Measurements from ENCODE around the gene ABCC8. TPM values are rescaled to one million over a fixed set of nuclear protein-coding genes. Genes with fewer than 3 reads are reported as not detected.

Gene ABCC8
- total RNA-seq, 2 donors from 2014 or later = 4.1 to 5.1 TPM

DNA sequence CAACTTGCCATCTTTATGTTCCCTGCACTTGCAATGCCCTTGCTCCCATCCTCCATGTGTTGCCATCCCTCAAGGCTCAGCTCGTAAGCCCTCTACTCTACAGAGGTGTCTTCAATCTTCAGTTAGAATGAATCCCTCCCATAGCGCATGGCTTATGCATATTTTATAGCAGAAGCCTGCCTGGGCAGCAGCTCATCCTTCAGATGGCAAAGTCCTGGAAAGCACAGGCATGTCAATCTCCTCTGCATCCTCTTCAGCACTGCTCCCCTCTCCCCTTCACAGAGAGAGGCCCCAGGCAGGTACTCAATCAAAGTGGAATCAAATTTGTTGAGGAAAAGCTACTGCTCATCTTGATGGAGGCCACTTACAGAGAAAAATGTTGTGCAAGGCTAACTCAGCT is 31.1 kb upstream of the ABCC8 start:
- intact Hi-C loops (cut with DNase I, micrococcal nuclease) = loop anchor here in 1 of 2 donors (10.0 kb wide), 1 partner anchor 283 kb away; no protein-coding TSS in a partner anchor
- DNase-seq (no peak), ATAC-seq (no peak)

DNA sequence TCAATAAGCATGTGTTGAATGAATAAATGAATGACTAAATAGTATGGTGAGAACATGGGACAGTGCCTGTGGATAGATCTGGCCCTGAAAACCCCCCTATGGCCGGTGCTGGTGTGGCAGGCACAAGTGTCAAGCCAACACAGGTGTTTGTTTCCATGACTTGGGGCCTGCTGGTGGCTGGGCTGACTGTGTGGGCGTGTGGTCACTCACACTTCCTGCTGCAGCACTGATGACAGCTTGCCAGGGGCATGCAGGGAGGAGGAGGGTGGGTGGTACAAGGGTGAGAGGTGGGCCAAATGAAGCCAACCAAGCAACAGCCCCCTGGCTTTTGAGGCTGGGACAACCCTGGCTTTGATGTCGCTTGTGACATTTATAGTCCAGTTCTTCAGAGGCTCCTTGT is 30.3 kb upstream of the ABCC8 start:
- ATAC-seq = no peak
- no peak for DNase-seq
- intact Hi-C loops (cut with DNase I, micrococcal nuclease) = loop anchor here in 1 of 2 donors (10.0 kb wide), 1 partner anchor 282 kb away; no protein-coding TSS in a partner anchor

DNA sequence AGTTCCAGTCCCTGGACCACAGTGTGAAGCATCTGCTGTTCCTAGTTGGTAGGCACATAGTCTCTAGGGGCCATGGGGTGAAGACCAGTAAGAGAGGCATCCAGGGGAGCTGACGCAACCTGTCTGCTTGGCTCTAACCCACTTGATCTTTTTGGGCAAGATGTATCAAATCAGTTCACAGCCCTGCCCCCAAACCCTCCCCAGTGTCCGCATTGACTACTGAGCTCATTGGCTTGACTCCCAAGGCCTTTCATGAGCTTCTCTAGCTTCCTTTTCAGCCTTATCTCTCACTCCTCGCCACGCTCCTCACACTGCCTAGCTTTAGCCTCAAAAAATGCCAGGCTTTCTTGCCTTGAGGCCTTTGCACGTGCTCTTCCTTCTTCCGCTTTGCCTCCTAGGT is 29.7 kb upstream of the ABCC8 start:
- ATAC-seq (no peak), DNase-seq (no peak)
- intact Hi-C loops (cut with DNase I, micrococcal nuclease) = loop anchor here in 1 of 2 donors (10.0 kb wide), 1 partner anchor 282 kb away; no protein-coding TSS in a partner anchor

DNA sequence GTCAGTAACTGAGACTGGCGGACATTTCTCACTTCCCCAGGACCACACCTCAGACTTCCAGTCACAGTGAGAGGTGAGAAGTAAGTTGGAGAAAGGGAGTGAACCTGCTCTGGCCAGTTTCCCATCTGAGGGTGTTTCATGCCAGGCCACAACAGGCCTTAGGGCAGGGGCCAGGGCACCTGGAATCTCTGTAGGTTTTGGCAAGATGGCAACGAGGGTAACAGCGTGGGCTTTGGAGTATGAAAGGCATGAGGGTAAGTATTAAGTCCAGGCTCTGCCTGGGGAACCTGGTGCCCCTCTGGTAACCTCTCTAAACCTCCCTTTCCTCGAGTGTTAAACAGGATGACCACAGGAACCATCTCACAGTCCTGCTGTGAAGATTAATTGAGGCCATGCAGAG is 28.5 kb upstream of the ABCC8 start:
- DNase-seq (no peak), ATAC-seq (no peak)
- intact Hi-C loops (cut with DNase I, micrococcal nuclease) = loop anchor here in 1 of 2 donors (10.0 kb wide), 1 partner anchor 280 kb away; no protein-coding TSS in a partner anchor

DNA sequence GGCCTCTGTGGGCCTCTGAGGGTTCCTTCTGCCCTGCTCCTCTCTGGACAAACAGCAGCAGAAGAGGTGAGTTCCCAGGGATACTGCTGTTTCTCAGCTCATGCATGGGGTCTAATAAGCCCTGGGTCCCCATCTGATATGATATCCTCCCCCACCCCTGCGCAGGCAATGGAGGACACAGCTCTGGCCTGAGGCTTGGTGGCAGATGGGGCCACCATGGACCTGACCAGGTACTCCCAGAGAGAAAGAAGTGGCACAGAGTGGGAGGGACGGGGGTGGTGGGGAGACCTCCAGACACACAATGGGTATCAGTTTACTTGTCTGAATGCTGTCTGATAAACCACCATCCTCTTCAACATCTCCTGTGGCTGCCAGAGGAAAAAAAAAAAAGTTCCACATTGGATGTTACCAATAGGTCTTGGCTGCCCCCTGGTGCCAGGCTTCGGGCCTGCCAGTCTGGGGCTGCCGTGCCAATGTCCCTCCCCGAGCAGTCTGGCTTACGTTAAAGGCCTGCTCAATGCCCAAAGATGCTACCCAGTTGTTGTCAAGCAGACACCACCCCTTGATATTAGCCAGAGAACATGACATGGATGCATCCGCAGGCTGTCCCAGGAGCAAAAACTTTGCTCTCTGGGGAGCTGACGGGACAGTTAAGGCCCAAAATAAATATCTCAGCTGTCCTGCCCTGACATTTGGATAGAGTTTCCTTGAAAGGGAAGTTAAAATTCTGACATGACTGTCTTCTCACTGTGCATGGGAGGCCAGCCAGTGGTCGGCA is 27.9 kb upstream of the ABCC8 start:
- ATAC-seq (peak; percentile 71), DNase-seq (peak; percentile 69 to 89)
- intact Hi-C loops (cut with DNase I, micrococcal nuclease) = loop anchor here (5.0 to 10.0 kb wide), 2 partner anchors 122 to 280 kb away; no protein-coding TSS in a partner anchor

DNA sequence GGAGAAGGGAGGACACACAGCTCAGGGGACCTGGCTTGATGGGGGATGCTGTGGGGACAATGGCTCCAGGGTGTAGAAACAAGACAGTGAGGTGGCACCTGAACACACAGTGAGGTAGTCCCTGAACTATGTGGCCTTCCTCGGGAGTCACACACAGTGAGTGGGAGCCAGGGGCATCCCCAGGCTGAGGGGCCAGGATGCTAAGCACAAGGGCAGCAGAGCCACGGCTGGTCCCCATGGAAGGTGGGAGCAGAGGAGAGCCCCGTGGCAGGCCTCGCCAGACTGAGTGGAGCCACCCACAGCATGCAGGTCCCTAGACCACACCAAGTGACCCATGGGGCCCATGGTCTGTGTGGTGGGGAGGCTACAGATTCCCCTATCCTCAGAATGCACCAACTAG is 26.0 kb upstream of the ABCC8 start:
- ATAC-seq (no peak), DNase-seq (no peak)
- intact Hi-C loops (cut with DNase I, micrococcal nuclease) = loop anchor here (2.0 to 10.0 kb wide), 3 partner anchors 118 to 278 kb away; no protein-coding TSS in a partner anchor

DNA sequence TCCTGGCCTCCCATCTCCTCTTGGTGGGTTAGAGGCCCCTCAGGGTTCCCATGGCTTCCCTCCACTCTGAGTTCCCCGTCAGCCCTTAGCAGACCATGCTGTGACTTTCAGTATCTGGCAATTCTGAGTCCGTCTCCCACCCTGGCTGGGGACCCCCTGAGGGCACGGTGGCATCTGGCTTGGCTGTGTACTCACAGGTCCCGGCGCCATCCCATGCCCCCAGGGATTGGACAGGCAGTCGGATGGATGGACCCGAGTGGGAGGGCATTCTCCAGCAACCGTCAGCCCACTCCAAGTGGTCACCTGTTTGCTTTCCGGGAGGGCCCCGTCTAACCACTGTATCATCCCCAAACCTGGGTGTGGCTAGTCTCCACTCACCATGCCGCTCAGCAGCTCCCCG is 24.0 kb upstream of the ABCC8 start:
- ATAC-seq (no peak), DNase-seq (no peak)
- intact Hi-C loops (cut with DNase I, micrococcal nuclease) = loop anchor here (5.0 to 10.0 kb wide), 2 partner anchors 118 to 276 kb away; no protein-coding TSS in a partner anchor

DNA sequence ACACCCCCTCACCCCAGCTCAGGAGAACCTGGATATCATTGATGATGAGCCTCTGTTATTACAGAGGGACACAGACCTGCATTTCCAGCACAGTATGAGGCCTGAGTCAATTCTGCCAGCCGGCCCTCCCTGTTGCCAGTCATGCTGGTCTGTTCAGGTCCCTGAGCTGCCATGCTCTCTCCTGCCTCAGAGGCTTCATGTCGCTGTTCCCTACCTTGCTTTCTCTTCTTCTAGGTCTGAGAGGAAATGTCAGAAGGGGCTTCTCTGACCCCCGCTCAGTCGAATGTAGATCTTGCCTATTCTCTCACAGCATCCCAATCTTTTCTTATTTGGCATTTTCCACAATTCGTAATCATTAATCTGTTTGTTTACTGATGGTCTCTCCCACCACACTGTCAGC is 21.8 kb upstream of the ABCC8 start:
- intact Hi-C loops (cut with DNase I, micrococcal nuclease) = no loop called here
- no peak for DNase-seq
- no peak for ATAC-seq

DNA sequence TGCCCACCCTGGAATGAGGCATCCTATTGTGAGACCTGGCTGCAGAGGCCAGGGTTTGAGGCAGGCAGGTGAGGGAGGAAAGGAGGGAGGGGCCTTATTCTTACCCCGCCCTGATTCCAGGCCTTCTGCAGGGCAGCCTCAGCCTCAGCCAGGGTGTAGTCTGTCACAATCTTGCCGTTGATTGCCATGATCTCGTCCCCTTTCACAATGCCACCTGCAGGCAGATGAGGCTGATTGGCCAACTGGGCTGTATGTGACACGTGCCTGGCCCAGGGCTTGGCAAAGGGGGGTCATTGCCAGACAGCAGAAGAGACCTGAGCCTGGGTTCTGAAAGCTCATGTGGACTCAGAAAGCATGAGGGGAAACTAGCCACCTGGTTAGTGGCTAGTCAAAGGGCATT is 21.4 kb upstream of the ABCC8 start:
- ATAC-seq (peak; percentile 63), DNase-seq (peak; percentile 23 to 34)
- intact Hi-C loops (cut with DNase I, micrococcal nuclease) = no loop called here

DNA sequence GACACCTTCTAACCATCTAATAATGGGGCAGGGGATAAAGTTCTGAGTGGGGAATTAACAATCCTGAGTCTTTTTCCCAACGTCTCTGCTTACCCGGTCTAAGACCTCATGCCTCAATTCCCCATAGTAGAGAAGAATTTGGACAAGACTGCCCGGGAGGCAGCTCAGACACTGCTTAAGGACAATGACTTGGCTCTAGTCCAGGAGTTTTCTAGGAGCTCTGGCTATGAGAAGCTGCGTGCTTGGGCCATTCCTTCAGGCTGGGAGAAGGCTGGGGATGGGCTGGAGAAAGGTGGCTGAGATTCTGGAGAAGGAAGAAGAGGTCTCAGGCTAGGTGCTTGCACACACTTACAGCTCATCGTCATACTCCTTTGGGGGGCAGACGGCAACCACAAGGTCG is 19.8 kb upstream of the ABCC8 start:
- no peak for ATAC-seq
- intact Hi-C loops (cut with DNase I, micrococcal nuclease) = no loop called here
- no peak for DNase-seq

DNA sequence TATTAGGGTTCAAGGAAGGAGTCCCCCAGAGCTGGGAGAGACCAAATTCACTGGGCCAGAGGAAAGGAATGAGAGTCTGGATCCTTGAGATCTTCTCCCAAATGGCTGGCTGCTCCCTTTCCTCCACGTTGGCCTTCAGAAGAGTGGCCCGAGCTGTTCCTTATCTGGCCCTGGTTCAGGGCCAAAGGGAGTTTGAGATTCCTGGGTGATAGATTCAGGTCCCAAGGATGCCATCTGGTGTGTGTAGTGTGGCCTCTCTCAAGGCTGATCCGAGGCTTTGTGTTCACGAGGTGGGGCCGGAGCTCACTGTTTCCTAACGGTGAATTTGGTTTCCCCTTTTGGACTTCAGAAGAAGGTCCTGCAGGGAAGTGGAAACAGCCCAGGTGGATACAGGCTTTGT is 17.4 kb upstream of the ABCC8 start:
- ATAC-seq (no peak), DNase-seq (no peak)
- intact Hi-C loops (cut with DNase I, micrococcal nuclease) = no loop called here

DNA sequence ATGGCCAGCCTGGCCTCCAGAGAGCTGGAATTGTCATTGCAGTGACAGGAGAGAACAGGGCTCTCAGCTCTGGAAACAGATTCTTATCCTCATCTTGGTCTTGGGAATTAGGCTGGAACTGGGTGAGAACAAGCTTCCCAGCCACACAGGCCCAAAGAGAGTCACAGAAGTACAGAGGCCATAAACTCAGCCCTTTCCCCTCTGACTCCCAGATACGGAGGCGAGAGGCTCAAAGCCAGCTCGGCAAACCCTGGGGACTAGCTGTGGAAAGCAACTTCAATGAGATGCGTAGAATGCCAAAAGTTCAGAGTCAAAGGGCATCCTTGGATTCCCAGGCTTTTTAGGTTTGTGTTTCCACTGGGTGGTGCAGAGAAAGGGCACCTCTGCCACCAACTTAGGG is 14.3 kb upstream of the ABCC8 start:
- intact Hi-C loops (cut with DNase I, micrococcal nuclease) = no loop called here
- ATAC-seq = no peak
- DNase-seq = no peak

DNA sequence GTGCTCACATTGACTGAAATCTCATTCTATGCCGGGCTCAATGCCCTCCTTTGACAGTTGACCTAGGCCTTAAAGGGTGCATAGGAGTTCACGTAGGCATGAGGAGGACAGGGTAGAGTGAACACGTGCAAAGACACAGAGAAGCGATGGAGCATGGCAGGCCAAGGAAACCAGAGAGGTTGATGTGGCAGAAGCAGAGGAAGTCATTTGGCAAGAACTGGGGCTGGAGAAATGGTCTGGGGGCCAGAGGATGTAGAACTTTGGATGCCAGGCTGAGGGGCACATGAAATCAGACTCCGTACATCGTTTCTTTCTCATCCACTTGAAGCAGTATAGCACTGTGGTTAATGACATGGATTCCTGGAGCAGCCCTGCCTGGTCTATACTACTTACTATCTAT is 13.6 kb upstream of the ABCC8 start:
- ATAC-seq = no peak
- intact Hi-C loops (cut with DNase I, micrococcal nuclease) = no loop called here
- DNase-seq = no peak

DNA sequence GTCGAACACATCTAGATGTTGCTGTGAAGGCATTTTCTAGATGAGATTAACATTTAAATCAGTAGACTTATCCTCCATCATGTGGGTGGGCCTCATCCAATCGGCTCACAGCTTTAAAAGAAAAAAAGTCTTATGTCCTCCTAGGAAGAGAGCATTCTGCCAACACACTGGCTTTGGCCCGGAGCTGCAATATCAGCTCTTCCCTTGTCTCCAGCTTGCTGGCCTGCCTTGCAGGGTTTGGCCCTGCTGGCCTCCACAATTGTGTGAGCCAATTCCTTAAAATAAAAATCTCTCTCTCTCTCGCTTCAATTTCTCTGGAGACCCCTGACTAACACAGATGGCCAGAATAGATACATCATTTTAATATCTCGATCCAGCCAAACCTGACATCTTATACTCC is 13.1 kb upstream of the ABCC8 start:
- intact Hi-C loops (cut with DNase I, micrococcal nuclease) = no loop called here
- ATAC-seq (no peak), DNase-seq (no peak)

DNA sequence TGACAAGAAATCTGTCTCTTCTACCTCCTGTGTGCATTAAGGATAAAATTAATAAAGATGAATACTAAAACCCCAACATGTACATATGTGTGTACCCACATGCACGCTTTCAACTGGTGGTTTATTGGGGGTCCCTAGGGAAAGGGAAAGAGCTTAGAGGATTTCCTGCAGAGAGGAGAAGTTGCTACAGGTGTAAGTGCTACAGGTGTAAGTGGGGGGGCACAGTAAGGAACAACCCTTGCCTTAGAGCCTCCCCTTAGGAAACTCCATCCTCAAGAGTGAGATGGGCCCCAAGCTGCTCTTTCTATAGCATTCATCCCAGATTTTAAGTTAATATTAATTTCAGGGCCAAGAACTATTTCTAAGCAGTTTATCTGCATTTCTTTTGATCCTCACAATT is 11.9 kb upstream of the ABCC8 start:
- ATAC-seq (no peak), DNase-seq (no peak)
- intact Hi-C loops (cut with DNase I, micrococcal nuclease) = no loop called here

DNA sequence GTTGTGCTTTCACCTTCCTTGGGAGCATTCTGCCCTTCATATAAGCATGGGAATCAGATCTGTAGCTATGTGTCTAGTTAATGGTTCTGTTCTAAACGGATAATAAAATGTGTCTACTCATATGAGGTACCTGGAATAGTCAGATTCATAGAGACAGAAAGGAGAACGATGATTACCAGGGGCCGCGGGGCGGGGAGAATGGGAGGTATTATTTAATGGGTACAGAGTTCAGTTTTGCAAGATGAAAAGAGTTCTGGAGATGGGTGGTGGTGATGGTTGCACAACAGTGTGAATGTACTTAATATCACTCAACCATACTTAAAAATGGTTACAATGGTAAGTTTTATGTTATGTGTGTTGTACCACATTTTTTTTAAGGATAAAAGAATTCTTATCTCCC is 10.0 kb upstream of the ABCC8 start:
- intact Hi-C loops (cut with DNase I, micrococcal nuclease) = no loop called here
- DNase-seq = no peak
- ATAC-seq = no peak

DNA sequence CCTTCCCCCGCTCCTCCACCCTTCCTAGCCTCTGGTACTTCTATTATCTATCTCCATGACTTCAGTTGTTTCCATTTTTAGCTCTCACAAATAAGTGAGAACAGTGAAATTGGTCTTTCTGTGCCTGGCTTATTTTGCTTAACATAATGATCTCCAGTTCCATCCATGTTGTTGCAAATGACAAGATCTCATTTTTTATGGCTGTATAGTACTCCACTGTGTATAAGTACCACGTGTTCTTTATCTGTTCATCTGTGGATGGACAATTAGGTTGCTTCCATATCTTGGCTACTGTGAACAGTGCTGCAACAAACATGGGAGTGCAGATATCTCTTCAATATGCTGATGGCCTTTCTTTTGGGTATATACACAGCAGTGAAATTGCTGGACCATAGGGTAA is 6.9 kb upstream of the ABCC8 start:
- intact Hi-C loops (cut with DNase I, micrococcal nuclease) = no loop called here
- ATAC-seq = no peak

DNA sequence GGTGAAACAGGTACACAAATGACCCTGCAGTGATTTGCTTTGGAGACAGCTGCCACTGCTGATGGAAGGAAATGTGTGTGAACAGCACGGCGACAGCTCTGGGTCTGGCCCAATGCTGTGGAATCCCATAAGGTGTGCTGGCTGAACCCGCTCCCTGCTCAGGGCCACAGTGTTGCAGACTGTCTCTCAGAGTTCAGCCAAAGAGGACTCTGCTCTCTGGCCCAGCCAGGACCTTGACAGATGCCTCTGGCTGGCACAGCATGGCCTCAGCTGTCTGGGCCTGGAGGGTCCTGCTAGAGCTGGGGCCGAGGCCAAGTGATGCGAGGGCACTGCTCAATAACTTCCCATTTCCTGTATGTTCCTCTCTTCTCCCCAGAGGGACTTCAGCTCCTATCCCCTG is 5.3 kb upstream of the ABCC8 start:
- intact Hi-C loops (cut with DNase I, micrococcal nuclease) = no loop called here
- ATAC-seq = no peak

More for the DNA sequence above, 6.9 kb upstream of the ABCC8 start:
- DNase-seq = no peak

DNA sequence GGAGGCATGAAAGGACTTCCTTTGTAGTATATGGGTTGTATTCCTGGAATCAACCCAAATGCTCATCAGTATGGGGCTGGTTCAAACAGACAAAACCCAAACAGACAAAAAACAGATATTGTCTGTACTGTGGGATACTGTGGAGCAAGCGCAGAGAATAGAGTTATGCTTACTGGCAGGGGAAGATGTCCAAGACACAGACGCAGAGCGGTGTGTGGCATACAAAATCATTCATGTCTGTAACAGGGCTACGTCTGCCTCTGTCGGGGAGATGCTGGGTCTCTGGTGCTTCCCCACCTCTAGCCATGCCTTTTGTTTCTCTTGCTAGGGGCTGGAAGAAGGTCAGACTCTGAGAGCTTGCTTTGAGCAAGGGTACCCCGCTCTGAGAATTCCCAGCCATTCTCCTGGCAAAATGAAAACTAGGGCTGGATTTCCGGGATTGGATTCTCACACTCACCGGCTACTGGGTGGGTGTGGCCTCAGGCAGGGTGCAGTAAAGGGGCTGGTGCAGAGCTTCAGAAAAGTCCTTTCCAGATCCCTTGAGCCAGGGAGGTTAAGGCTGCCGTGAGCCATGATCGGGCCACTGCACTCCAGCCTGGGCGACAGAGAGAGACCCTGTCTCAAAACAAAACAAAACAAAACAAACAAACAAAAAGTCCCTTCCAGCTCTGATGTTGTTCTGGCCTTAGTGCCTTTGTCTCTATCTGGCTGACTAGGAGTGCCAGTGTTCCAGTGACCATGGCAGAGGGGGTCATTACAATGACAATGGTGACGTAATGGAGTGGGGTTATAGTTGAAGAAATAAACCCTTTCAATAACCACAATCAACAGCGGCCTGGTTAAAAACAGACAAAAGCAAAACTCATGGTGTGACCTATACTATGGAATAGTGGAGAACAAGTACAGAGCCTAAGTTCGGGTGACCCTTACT is 2.9 kb upstream of the ABCC8 start:
- intact Hi-C loops (cut with DNase I, micrococcal nuclease) = no loop called here
- DNase-seq = peak; percentile 33 to 56
- ATAC-seq = peak; percentile 91

More for the DNA sequence above, 5.3 kb upstream of the ABCC8 start:
- DNase-seq = no peak

DNA sequence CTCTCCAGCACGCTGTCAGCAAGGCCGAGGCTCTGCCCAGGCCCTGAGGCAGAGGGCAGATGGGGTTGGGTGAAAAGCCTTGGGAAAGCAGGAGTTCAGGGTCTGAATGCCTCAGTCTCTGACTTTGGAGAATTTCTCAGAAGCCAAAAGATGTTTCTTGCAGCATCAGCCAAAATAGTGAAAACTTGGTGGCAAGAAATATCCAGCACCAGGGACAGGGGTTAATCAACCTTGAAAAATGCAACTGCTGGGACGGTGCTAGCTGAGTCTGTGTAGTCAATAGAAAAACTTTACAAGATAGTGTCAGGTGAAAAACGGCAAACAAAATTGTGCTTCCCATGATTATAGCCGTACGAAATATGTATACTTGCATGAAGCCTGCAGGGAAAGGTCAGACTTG is 1.4 kb upstream of the ABCC8 start:
- DNase-seq (no peak), ATAC-seq (no peak)
- intact Hi-C loops (cut with DNase I, micrococcal nuclease) = no loop called here
